ENCODE data around the gene ETV1.

The ETV1 gene

GRCh38 chr7:13986208-13986607 is 3.3 kb downstream of the ETV1 start:
- no peak for DNase-seq (ENCODE audit: low spot score)

- no peak for DNase-seq (ENCODE audit: low spot score)
These were observed 4.4 kb downstream of the ETV1 start for GRCh38 chr7:13984831-13985685.

GRCh38 chr7:13984061-13984460 is 5.4 kb downstream of the ETV1 start:
- DNase-seq (ENCODE audit: low spot score): no peak

- no peak for DNase-seq (ENCODE audit: low spot score)
These were observed 6.4 kb downstream of the ETV1 start for GRCh38 chr7:13982940-13983677.

GRCh38 chr7:13981070-13981469 is 8.4 kb downstream of the ETV1 start:
- no peak for DNase-seq (ENCODE audit: low spot score)

GRCh38 chr7:13980474-13980873 is 9.0 kb downstream of the ETV1 start:
- DNase-seq (ENCODE audit: low spot score): no peak

GRCh38 chr7:13979671-13980435 is 9.6 kb downstream of the ETV1 start:
- no peak for DNase-seq (ENCODE audit: low spot score)

GRCh38 chr7:13976594-13976993 is 12.9 kb downstream of the ETV1 start:
- DNase-seq (ENCODE audit: low spot score): no peak

GRCh38 chr7:13965077-13965476 is 24.4 kb downstream of the ETV1 start:
- no peak for DNase-seq (ENCODE audit: low spot score)

GRCh38 chr7:13963925-13964324 is 25.5 kb downstream of the ETV1 start:
- no peak for DNase-seq (ENCODE audit: low spot score)

- DNase-seq (ENCODE audit: low spot score): no peak
These were observed 34.0 kb downstream of the ETV1 start for GRCh38 chr7:13955494-13955893.

GRCh38 chr7:13953368-13953767 is 36.1 kb downstream of the ETV1 start:
- no peak for DNase-seq (ENCODE audit: low spot score)

- no peak for DNase-seq (ENCODE audit: low spot score)
These were observed 36.5 kb downstream of the ETV1 start for GRCh38 chr7:13952921-13953320.

GRCh38 chr7:13949939-13950338 is 39.5 kb downstream of the ETV1 start:
- DNase-seq (ENCODE audit: low spot score): peak; percentile 19

- peak; percentile 55 for DNase-seq (ENCODE audit: low spot score)
These were observed 40.0 kb downstream of the ETV1 start for GRCh38 chr7:13949445-13949844.

- no peak for DNase-seq (ENCODE audit: low spot score)
These were observed 41.3 kb downstream of the ETV1 start for GRCh38 chr7:13948019-13948801.

GRCh38 chr7:13947535-13947934 is 41.9 kb downstream of the ETV1 start:
- DNase-seq (ENCODE audit: low spot score): no peak

- DNase-seq (ENCODE audit: low spot score): no peak
These were observed 43.3 kb downstream of the ETV1 start for GRCh38 chr7:13946181-13946580.

GRCh38 chr7:13945670-13946069 is 43.8 kb downstream of the ETV1 start:
- DNase-seq (ENCODE audit: low spot score): no peak

GRCh38 chr7:13933536-13933935 is 55.9 kb downstream of the ETV1 start:
- DNase-seq (ENCODE audit: low spot score): no peak

GRCh38 chr7:13933091-13933490 is 56.4 kb downstream of the ETV1 start:
- DNase-seq (ENCODE audit: low spot score): no peak

- DNase-seq (ENCODE audit: low spot score): no peak
These were observed 57.3 kb downstream of the ETV1 start for GRCh38 chr7:13932131-13932530.
